Stimulated activated CD8-positive, alpha-beta memory T cell treated with anti-CD3 and anti-CD28 coated beads, Interleukin-7, amount 100 ng/mL, for 24 hours (primary cell): ENCODE results near the gene OR8D2.

ENCODE experiments used
- DNase-seq: peaks from one replicate; pipeline ENCODE4 v3.0.0-alpha.2; 2020; ENCODE audit warnings: low read depth

The OR8D2 gene

DNA sequence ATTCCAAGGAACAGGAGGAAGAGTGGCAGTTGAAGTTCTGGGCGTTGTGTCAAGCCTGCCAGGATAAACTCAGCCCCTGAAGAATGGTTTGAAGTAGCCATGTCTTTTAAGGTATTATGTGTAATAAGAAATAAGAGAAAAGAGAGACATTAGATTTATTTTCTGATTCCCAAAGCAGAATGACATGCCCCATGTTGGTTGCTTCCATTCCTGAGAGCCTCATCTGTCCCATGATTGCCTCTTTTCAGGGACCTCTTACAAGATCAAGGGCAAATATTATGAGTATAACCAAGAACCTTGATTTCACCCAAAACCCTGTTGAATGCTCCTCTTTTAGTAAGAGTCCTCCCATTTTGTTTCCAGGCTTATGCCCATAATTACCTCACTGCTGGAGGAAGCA, at the start of gene OR8D2:
OR8D2 (minus strand) TSS at position 101 of the 400 bp plus-strand sequence; CDS start at position 101, 0 bp downstream.
- DNase-seq = no peak

- DNase-seq = no peak
These were observed 39.6 kb upstream of the OR8D2 start for GRCh38 chr11:124359566-124359965.

- no peak for DNase-seq
These were observed 26.4 kb upstream of the OR8D2 start for GRCh38 chr11:124346311-124346955.

GRCh38 chr11:124344346-124344745, 24.3 kb upstream of the OR8D2 start:
- no peak for DNase-seq

GRCh38 chr11:124340142-124340447, 20.1 kb upstream of the OR8D2 start:
- no peak for DNase-seq

DNA sequence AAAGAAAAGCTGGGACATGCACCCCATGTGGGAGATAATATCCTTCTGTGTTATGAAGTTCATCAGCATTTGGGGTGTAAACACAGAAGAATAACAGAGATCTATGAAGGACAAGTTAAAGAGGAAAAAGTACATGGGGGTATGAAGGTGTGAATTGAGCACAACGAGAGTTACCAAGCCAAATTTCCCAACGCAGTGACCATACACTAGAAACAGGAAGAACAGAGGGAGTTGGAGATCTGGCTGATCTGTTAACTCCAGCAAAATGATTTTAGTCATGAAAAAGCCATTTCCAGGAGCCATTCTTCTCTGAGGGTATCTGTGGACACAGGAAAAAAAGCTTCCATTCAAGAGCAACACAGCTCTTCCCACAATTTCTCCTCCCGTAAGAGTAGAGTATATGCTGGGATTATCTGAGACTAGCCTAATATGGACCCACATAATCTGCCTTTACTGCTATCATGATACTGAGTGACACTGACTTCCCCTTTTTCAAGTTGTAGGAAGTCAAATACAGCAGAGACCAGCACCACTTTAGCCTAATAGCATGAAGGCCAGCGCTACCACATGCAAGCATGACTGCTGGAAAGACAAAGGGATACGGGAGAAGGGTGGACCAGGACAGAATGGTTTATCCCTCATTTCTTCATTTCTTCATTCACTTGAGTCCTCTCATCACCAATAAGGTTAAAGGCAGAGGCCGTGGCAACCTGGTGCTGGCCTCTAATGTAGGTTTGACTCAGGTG, 19.6 kb upstream of the OR8D2 start:
- no peak for DNase-seq

DNA sequence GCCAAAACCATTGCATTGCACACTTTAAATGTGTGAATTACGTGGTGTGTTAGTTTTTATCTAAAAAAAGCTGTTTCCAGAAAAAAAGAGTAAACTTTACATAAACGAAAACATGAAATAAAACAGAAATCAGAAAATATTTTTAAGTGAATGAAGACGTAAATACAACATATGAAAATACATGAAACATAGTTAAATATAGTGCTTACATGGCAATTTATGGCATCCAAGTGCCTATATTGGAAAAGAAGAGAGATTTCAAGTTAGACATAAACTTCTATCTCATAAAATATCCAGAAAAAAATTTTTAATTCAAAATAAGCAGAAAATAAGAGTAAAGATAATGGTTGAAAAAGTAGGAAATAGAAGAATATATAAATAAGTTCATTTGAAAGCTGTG, 11.9 kb upstream of the OR8D2 start:
- DNase-seq = no peak

GRCh38 chr11:124329787-124330478, 9.9 kb upstream of the OR8D2 start:
- DNase-seq = no peak

DNA sequence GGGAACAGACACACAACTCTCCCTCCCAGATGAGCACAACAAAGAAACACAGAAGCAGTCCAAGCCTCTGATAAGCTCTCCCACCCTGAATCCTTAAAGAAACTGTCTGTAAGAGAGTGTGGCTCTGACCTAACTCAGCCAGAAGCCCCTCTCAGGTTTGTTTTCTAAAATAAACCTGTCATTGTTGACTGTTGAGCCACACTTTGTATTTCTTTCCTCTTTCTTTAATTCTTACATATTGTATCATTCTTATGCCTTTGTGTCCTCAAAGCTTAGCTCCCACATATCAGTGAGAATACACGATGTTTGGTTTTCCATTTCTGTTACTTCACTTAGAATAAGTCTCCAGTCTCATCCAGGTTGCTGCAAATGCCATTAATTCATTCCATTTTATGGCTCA, 7.8 kb upstream of the OR8D2 start:
- no peak for DNase-seq

- no peak for DNase-seq
These were observed 2.4 kb upstream of the OR8D2 start for GRCh38 chr11:124322356-124322755.

DNA sequence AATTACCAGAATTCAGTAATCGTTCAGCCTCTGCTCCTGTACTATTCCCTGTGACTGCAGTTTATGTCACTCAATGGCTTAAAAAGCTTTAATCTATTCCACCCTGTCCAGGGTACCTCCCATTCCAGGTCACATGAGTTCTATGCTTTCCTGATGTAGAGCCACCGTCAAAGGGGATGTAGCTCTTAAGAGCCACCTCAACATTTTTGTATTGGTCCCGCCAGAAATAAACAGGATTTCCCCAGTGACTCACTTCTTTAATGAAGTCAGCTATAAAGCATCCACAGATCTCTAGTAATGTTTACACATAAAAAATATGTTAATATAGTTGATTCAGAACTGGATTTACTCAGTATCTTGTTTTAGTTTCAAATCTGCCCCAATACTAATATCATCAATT, 4.9 kb downstream of the OR8D2 start:
- no peak for DNase-seq

- no peak for DNase-seq
These were observed 6.1 kb downstream of the OR8D2 start, which contains the start of gene OR8D1 for GRCh38 chr11:124313849-124314248. OR8D1 (minus strand) TSS chr11:124313949; CDS start chr11:124310766, 3,183 bp downstream.

GRCh38 chr11:124313131-124313530, 6.9 kb downstream of the OR8D2 start:
- DNase-seq = no peak

DNA sequence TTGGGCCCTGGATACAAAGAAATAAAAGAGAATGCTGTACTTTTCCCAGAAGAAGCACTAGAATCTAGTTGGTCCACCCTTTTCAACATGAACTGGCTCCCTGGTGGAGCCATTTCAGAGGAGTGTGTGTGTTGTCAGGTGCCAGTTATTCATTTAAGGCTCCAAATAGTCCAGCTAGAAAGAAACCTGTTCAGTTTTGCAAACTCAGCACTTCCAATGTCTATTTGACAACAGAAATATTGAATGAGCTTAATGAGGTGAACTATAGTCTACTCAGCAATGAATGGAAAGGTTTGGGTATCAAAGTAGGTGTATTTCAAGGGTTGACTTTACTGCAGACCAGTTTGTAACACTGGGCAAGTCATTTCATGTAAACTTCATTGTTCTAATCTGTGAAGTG, 8.3 kb downstream of the OR8D2 start:
- no peak for DNase-seq

GRCh38 chr11:124311269-124311668, 8.7 kb downstream of the OR8D2 start:
- no peak for DNase-seq

DNA sequence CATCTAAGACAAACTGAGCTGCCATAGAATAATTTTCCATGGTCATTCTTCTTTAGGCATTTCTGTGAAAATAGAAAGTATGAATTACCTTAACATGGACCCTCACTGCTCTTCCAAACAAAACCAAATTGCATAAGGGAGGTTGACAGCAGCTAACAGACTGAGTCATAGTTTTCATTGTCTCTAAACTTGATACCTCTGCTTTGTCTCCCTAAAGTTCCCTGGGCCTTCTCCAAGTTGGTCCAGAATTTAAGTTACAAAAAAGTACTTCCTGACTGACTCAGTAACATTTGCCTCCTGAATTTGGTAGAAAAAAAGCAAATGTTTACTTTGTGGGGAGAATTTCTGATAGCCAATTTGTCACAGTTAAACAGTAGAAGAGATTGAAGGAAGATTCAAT, 9.3 kb downstream of the OR8D2 start:
- no peak for DNase-seq

DNA sequence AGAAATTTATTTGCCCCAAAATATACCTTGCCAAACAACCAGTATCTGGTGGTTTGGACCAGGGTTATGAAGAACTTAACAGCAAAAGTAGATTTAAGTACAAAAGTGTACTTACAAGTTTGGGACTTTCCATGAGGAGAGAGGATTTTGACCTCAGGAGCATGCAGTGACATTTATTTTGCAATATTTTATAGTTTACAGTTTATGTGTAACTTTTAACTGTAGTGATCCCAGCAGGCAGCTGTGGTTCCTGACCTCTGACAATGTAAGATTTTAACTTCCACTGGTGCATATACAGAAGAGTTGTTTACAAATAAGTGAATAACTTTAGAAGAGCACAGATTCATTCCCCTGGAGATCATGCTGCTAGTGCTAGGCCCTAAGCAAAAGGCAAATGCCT, 12.9 kb downstream of the OR8D2 start:
- DNase-seq = no peak

- no peak for DNase-seq
These were observed 17.5 kb downstream of the OR8D2 start for GRCh38 chr11:124302347-124303125.

DNA sequence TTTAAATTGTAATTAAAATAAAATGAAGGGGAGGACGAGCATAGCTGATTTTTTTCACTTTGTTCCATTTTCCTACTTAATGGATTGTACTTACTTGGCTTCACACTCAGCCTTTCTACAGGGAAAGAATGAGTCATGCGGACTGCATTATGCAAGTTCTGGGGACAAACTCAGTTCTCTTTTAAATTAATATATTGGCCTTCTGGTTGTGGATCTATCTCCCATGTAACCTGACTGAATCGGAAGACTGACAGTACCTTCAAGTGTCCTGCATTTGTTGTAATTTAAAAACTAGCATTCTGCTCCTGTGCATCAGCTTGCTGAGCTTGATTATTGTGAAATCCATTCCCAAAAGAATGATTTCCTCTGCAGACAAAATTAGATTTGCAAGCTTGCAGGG, 18.4 kb downstream of the OR8D2 start:
- no peak for DNase-seq

DNA sequence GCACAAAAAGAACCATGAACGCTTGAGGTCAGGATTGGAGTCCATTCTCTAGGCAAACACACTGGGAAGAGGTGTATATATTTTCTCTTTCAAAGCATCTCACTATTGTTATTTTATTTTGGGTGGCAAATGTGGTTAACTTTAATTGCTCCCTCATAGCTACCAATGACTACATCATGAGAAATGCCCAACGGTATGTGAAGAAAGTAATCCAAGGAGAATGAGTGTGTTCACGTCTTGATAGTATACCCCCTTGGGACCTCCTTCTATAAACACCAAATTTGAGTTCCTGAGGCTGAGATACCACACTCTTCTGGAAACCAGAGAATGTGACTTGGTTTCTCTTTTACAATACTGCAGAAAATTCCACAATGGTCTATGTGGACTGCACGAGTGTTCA, 22.1 kb downstream of the OR8D2 start:
- no peak for DNase-seq

- DNase-seq = no peak
These were observed 24.0 kb downstream of the OR8D2 start for GRCh38 chr11:124296016-124296415.

- no peak for DNase-seq
These were observed 25.3 kb downstream of the OR8D2 start for GRCh38 chr11:124294687-124295086.
